ENCODE results near the gene MEGF9.

DNA sequence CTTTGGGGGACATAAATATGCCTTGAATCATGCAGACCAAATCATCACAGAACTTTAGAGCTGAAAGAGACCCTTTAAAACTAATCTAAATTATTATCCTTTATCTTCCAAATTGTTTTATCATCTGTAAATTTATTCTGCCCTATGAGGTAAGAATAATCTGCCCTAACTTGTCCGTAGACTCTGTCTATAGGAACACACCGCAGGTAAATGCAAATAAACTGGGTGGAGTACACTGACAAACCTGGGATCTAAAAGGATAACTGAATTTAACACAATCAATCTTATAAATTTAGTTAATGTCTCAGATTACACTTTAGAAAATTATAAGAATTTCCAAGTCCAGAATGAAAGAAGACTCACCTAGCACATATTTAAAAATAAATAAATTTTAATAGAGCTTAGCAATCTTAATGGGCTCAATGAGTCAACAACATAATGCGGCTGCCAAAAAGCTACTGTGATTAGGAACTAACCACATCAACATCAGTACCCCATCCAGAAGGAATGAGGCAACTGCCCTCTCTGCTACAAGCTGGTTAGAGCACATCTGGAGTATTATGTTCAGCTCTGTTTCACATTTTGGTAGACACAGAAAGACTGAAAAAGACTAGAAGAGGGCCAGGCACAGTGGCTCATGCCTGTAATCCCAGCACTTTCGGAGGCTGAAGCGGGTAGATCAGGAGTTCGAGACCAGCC, 5.6 kb downstream of the MEGF9 start:
- TF ChIP-seq, protein P1, sequence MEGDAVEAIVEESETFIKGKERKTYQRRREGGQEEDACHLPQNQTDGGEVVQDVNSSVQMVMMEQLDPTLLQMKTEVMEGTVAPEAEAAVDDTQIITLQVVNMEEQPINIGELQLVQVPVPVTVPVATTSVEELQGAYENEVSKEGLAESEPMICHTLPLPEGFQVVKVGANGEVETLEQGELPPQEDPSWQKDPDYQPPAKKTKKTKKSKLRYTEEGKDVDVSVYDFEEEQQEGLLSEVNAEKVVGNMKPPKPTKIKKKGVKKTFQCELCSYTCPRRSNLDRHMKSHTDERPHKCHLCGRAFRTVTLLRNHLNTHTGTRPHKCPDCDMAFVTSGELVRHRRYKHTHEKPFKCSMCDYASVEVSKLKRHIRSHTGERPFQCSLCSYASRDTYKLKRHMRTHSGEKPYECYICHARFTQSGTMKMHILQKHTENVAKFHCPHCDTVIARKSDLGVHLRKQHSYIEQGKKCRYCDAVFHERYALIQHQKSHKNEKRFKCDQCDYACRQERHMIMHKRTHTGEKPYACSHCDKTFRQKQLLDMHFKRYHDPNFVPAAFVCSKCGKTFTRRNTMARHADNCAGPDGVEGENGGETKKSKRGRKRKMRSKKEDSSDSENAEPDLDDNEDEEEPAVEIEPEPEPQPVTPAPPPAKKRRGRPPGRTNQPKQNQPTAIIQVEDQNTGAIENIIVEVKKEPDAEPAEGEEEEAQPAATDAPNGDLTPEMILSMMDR (IDR thresholded peaks at IDR 0.05), result no peak
- no peak for TF ChIP-seq ZFX (IDR thresholded peaks at IDR 0.05; ENCODE audit: borderline replicate concordance)

All from 22Rv1 (cell line).